Hematopoietic multipotent progenitor cell treated with erythropoietin and hydrocortisone succinate and interleukin-3 and kit ligand, for 4 days (in vitro differentiated cells): ENCODE data around the gene BCR.
"Not testable (repeated sequence)": the region's sequence is repeated elsewhere in the genome, so short reads cannot be mapped to it uniquely, and the experiment has no call there.

Source experiments
- DNase-seq: peaks from one replicate; pipeline ENCODE4 v3.0.0-alpha.2; 2015

The BCR gene

DNA sequence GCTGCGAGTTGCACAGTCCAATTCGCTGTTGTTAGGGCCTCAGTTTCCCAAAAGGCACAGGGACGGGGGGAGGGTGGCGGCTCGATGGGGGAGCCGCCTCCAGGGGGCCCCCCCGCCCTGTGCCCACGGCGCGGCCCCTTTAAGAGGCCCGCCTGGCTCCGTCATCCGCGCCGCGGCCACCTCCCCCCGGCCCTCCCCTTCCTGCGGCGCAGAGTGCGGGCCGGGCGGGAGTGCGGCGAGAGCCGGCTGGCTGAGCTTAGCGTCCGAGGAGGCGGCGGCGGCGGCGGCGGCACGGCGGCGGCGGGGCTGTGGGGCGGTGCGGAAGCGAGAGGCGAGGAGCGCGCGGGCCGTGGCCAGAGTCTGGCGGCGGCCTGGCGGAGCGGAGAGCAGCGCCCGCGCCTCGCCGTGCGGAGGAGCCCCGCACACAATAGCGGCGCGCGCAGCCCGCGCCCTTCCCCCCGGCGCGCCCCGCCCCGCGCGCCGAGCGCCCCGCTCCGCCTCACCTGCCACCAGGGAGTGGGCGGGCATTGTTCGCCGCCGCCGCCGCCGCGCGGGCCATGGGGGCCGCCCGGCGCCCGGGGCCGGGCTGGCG, at the start of gene BCR:
BCR (plus strand) TSS at position 209 of the 592 bp plus-strand sequence. CDS start 452 bp downstream, outside the sequence.
- DNase-seq = peak; percentile 87

DNA sequence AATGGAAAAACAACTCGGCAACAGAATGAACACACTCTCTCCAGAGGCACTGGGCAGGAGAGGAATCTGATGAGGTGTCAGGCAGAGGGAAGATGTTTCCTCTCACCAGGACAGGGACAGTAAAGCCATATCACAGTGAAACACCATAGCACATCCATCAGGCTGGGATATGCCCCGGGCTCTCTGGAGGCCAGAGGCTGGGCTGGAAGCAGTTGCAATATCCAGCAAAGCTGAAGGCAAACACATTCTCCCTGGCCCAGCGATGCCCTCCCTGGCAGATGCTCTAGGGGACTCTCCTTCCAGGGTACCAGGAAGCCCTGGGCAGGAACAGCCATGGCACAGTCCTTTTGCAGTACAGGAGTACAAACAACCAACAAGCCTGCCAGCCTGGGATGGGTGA, 49.6 kb upstream of the BCR start:
- no peak for DNase-seq

DNA sequence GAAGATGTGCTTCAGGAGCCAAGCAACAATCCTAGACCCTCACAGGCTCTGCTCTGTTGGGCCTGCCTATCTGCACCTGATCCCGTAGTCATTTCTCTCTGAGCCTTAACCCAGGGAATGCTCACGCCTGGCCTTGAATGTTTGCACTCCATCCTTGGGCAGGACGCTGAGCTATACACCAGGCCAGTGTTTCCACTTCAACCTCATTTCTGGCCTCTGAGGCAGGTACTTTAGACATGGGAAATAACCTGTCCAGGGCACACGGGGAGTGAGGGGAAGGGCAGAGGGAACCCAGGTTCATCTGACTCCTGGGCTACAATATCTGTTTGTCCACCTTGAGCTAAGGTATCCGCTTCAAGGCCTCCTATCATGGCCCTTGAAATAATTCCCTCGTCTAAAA, 48.4 kb upstream of the BCR start:
- DNase-seq = no peak

DNA sequence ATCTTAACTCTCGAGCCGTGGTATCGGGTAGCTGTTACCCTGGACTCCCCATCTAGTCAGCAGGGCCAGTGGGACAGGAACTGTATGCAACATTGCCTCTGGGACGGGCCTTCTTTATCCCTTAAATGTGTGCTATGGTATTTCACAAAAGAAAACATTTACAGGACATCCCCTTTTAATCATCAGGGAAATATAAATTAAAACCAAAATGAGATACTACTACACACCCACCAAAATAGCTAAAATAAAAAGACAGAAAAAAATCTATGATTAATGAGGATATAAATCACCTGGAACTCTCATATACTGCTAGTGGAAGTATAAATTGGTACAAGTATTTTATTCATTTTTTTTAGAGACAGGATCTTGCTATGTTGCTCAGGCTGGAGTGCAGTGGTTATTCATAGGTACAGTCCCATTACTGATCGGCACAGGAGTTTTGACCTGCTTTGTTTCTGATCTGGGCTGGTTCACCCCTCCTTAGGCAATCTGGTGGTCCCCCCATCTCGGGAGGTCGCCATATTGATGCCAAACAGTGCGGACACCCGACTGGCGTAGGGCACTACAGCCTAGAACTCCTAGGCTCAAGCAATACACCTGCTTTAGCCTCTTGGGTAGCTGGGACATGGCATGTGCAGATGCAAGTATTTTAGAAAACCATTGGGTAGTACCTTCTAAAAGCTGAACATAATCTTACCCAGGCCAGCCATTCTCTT, 47.8 kb upstream of the BCR start:
- no peak for DNase-seq

DNA sequence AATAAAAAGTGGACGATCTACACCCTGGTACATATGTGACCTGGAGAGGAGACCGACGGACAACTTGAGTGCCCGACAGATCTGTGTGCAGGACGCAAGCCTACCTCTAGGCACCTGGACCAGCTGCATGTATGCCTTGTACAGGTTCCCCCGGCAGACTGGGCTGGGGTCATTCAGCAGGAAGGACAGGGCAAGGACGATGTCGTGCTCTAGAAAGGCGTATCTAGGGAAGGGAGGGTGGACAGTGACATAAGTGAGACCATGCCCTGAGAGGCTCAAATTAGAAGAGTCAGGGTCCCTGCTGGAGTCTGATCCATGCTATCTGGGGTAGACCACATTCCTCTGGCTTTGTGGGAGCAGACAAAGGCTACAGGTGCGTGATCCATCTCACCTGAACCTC, 46.4 kb upstream of the BCR start:
- DNase-seq = no peak

DNA sequence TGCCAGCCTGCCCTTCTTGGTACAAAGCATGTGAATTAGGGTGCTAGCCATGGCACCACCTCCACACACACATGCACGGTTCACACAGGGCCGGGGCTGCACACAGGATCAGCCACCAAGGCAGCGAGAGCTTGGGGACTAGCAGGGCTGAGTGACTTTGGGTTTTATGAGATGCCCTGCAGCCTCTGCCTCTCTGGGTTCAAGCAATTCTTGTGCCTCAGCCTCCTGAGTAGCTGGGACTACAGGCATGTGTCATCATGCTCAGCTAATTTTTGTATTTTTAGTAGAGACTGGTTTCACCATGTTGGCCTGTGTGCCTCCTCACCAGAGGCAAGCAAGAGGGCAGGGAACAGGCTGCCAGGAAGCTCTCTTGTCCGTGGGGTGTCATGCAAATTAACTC, 43.3 kb upstream of the BCR start:
- not testable (repeated sequence) for DNase-seq

DNA sequence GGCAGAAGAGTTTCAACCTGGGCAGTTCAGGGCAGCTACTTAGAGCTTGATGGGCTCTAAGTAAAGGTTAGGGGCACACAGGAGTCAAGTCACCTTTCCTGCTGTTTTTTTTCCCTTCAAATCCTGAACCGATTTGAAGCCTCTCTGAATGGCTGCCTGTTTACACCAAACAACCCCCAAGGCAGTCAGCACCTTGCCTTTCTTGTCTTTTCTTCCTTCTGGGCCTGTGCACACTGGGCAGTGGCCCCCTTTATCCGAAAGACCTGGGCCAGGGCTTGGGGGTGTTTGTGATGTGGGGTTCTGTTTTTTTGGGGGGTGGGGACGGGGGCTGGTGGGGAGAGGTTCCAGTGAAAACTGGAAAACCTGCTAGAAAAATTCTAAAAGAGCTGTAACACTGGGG, 42.8 kb upstream of the BCR start:
- no peak for DNase-seq

DNA sequence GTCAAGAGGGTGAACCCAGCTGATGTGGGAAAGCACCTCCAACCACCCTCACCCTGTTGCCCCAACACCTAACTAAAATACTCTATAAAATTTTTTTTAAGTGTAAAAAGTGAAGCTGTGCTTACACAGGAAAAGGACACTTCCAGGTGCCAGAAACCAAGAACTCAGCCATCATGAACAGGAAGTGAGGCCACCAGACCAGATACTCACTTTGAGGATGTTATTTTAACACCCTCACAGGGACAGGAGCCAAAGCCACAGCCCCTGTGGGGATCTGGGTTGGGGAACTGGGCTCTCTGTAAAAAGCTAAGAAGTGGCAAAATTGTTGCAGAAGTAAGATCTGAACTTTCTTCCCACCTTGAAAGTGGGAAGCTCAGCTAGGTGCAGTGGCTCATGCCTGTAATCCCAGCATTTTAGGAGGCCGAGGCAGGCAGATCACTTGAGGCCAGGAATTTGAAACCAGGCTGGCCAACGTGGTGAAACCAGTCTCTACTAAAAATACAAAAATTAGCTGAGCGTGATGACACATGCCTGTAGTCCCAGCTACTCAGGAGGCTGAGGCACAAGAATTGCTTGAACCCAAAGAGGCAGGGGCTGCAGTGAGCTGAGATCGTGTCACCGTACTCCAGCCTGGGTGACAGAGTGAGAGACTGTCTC, 42.3 kb upstream of the BCR start:
- DNase-seq = peak; percentile 81

DNA sequence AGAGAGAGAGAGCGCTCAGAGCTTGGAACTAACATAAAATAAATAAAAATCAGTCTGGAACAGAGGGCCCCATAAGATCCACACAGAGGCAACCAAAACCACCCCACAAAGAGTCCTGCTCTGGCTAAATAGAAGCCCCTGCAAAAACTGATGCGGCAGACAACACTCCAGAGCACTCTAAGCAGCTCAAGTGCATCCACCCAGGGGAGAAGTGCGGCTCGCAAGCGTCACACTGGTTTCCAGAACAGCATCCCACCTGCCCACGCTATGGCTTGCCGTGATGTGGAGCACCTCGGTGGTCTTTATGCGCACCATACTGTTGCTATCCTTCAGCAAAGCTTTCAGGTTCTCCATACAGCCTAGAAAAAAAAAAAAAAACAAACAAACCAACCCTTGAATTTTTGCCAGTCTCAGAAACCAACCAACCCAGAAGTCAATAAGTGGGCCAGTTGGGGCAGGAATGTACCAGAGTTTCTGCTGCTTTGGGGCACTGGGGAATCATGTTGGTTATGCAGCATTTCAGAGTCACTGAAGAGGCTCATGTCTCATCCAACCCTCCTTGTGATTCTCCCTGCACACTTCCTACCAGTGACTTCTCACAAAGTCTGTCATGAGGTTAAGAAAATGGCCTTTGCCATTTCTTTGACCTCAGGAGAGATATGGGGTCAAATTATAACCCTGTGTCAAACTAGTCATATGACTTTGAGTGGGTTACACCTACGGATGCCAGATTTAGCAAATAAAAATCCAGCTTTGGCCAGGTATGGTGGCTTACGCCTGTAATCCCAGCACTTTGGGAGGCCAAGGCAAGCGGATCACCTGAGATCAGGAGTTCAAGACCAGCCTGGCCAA, 41.5 kb upstream of the BCR start:
- DNase-seq = no peak

DNA sequence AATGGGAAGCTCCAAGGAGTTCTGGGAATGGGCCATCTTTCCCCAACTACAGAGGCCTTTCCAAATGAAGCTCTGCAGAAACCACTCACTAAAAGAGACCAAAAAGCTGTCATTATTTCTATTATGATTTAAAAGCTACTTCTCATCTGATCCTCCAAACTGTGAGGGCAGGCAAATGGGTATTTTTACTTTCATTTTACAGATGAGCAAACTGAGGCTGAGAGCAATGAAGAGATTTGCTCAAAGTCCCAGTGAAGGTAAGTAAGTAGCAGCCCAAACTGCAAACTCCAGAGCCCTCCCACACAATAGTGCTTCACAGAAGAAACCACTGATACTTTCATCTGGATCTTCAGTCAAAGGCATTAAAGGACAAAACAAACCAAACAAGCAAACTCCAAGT, 39.9 kb upstream of the BCR start:
- DNase-seq = no peak

DNA sequence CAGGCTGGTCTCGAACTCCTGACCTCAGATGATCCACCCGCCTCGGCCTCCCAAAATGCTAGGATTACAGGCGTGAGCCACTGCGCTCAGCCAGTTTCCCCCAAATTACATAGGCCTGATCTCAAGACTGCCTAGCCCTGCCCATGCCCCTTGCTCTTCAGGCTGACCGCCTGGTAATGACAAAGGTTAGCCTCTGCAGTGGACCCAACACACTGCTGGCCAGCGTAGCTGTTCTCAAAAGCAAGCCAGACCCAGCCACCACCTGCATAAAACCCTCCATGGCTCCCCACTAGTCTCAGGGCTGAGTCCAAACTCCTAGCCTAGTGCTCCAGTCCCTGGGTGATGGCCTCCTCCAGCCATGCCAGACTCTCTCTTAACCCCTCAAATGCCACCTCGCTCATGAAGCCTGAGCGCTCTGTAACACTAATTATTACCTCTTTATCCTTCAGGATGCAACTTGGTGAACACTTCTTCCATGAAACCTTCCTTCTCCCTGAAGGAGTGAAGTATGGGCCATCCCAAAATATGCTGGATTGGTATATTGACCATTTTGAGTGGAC, 37.7 kb upstream of the BCR start:
- DNase-seq = no peak

DNA sequence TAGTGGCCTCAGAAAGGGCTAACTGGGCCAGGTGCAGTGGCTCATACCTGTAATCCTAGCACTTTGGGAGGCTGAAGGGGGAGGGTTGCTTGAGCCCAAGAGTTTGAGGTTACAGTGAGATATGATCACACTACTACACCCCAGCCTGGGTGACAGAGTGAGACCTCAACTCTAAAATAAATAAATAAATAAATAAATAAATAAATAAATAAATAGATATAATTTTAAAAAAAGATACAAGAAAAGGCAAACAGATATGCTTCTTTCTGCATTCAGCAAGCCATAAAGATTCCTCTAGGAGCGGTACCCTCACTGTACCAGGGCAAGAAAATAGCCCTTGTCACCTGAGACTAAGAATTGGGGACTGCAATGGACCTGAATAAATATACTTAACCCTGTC, 37.2 kb upstream of the BCR start:
- no peak for DNase-seq

DNA sequence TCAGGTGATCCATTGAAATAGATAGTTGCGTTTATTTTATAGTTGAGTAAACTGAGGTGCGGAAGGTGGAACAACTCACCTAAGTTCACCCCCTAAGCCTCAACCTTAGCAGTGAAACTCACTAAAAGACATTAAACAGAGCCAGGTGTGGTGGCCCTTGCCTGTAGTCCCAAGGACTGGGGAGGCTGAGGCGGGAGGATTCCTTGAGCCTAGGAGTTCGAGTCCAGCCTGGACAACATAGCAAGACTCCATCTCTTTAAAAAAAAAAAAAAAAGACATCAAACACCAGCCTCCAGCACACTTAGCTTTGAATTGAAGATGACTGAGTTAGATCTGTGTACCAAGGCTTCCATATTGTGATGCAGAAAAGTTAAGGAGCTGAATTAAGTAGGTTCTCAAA, 35.9 kb upstream of the BCR start:
- no peak for DNase-seq

DNA sequence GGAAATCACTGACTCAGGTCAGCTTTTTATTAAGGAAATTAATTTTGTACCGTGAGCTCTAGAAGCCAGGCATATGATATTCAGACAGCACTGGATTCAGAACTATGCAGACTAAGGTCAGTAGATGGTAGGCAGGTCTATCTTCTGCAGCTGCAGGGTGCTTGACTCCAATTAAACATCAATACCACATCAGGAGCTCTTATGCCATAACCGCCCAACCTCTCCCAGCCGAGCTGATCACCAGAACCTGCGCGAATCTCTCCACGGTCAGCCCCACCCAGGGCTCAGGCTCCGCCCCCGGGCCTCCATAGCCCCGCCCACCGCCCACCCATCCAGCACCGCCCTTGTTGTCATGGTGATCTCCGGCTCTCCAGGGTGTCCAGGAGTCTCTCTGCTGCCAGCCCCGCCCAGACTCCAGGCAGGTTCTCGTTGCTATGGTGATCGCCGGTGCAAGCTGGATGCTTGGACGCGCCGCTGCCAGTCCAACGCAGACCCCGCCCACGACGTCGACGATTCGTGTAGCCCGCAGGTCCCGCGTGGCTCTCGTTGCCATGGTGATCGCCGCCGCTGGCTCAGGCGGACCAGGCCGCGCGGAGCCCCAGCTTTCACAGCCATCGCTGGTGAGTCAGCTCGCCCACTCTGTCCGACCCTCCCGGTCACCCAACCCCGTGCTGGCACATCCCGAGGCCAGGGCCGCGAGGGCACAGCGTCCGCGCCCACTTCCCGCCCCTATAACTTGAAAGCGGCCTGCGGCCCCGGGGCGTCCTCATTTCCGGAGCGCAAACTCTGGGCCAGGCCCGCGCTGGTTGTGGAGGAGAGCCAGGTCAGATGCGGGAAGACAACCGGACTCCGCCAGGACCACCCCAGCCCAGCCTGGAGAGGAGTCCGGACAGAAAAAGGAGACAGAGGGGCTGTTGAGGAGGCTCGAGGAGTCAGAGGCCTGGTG, 35.1 kb upstream of the BCR start, which contains the start of gene RAB36:
RAB36 (plus strand) TSS at position 546 of the 946 bp plus-strand sequence. CDS start 1,140 bp downstream, outside the sequence.
- peak; percentile 94 for DNase-seq

DNA sequence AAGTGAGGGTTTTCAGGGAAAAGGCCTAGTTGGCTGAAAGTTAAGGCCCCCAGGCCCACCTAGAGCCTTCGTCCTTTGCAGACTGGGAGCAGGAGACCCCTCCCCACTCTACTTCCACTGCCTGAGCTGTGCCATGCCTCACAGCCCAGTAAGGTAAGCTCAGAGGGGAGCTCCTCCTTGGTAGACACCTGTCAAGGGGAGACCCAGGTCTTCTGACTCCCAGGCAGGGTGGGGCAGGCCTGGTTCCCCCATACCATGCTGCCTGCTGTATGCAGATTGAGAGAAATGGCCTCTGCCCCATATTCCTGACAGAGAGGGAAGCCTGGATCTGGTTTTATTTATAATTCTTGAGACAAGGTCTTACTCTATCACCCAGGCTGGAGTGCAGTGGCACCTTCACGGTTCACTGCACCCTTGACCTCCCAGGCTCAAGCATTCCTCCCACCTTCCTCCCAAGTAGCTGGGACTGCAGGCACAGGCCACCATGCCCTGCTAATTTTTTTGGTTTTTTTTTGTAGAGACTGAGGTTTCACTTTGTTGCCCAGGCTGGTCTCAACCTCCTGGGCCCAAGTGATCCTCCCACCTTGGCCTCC, 34.3 kb upstream of the BCR start:
- no peak for DNase-seq

DNA sequence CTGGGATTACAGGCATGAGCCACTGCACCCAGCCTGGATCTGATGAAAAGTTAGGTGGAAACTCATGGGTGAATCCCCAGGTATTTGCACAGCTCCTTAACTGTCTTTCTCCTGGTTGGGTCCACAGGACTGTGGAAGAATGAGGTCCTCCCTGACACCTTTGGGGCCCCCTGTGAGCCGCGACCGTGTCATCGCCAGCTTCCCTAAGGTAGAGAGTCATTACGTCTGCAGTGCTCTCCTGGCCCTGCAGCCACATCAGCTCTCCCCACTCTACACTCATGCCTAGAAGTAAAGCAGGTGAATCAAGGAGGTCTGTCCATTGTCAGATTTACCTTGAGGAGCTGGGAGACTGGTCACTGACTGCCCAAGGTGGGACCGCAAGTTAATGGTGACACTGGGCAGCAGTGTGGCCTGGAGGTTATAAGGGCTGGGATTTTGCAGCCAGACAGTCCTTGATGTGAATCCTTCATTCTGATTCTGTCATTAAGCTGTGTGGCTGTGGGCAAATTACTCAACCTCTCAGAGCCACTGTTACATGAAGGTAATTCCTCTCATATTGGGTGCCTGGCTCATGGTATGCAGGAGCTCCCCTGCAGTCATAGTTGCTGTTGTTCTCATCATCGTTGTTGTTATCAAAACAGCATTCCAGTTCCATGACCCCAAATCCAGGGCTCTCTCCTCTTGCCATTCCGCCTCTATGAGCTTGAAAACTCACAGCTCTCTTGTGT, 33.7 kb upstream of the BCR start:
- no peak for DNase-seq

DNA sequence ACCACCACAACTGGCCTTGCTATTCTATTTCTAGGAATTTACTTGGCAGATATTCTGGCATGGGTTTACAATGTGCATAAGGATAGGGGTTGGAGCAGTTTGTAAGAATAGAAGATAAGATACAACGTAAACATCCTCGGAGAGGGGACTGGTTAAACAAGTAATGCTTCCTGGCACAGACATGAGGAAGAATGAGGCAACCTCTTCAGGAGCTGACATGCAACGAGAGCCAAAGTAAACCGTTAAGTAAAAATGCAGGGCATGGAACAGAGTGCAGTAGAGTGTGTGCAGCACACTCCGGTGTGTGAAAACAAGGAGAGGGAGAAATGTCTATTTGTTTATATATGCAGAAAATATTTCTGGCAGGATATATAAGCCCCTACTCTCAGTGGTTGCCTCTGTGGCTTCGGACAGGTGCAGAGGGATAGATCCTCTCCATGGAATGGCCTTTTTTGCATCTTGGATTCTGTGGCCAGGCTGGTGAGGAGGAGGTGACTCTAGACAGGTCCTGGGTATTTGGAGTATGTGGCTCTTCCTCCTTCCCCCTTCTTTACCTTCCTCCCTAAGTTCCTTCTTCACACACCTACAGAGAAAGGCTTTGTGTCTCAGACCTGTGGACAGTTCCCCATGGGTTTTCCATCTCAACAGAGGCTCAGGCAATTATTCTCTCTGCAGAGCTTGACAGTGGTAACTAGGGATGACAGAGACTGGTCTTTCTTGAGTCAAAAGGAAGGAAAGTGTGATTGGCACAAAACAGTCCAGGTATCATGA, 32.5 kb upstream of the BCR start:
- DNase-seq = peak; percentile 27

DNA sequence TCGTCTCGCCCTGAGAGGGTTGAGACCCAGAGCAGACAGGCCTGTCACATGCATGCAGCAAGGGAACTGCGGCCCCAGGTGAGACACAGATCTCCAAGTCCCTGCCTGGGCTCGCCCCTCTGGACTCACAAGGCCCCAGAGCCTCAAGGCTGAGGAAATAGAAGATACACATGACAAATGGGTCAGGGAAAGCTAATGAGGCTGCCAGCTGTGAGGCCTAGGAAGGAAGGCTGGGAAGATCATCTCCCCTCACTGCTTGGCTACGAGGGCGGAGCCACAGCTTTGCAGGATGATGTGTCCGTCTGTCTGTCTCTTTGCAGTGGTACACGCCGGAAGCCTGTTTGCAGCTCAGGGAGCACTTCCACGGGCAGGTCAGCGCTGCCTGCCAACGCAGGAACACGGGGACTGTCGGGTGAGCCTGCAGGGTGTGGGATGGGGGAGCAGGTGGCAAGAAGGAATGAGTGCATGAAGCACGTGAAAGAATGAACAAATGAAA, 30.5 kb upstream of the BCR start:
- no peak for DNase-seq

DNA sequence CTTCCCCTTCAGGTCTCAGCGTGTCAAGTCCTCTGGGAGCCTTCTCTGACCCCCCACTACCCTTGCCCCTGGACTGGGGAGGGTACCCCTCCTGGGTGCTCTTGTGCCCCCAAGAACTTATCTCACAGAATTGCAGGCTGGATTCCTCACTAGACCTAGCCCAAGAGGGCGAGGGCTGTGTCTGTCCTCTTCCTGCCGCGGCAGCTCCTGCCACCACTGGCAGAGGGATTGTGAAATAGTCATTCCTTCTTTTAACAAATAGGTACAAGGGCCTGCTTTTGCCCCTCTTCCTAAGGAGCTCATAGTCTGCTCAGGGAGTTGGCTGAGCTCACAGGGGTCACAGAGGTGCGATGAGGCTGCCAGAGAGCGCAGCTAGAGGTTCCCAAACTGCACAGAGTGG, 29.5 kb upstream of the BCR start:
- DNase-seq = no peak

DNA sequence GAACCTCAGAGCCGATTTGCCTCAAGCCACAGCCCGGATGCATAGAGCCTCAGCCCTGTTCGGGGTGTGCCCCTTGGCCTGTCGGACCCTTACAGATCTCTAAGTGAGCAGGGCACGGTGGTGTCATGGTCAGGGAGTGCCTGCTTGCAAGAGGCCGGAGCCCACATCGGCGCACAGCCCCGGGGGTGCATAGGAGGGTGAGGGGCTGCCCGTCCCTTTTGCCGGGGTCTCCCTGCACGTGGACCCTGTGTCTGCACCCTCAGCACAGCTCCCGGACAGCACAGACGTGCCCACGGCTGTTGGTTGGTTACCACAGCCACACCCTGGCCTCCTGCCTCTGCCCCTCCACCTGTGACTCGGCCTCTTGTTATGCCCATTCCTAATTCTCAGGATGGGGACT, 28.5 kb upstream of the BCR start:
- DNase-seq = no peak
